IMR-90 (cell line): ENCODE measurements around the gene SLC35F1. TPM values are rescaled to one million over a fixed set of nuclear protein-coding genes. Genes with fewer than 3 reads are reported as not detected.

ENCODE experiments used
- ATAC-seq: fragments of 200-7000 bp; cut with Tn5 transposase; 2 replicates; pipeline ENCODE4 v1.9.1; 2020; ENCODE audit warnings: low read depth, mild to moderate bottlenecking, moderate library complexity
- BruUV-seq: library from RNA; stranded (reverse); fragments of 400-500 nt; replicated peaks from 2 replicates; lab custom pipeline; 2021; lab: Mats Ljungman, UMichigan
- CTCF ChIA-PET: fragments of 300-600 bp; formaldehyde crosslinking; extraction: SDS; loops from one replicate; lab custom pipeline; 2021; ENCODE audit warnings: antibody characterized with exemption; lab: Yijun Ruan, JAX
- POLR2A ChIA-PET: fragments of 300-600 bp; sonication (Branson Sonifier 250); formaldehyde crosslinking; loops from one replicate; lab custom pipeline; 2022; ENCODE audit warnings: antibody characterized with exemption; ENCODE audit not compliant: unreplicated experiment; lab: Charles Lee
- DNase-seq: peaks from one replicate; pipeline ENCODE4 v3.0.0; 2013
- H2AFZ ChIP-seq: replicated peaks from 2 replicates; pipeline ENCODE3; 2013; ENCODE audit warnings: low read length, mild to moderate bottlenecking; ENCODE audit not compliant: poor library complexity
- H2AK5ac ChIP-seq: 2 replicates; pipeline ENCODE4 v1.6.1; 2013; ENCODE audit warnings: low read depth, low read length, inconsistent platforms
- H2AK9ac ChIP-seq: replicated peaks from 2 replicates; pipeline ENCODE3; 2013; ENCODE audit warnings: mild to moderate bottlenecking, low read depth, low read length, moderate library complexity; ENCODE audit not compliant: poor library complexity
- H2BK120ac ChIP-seq: 2 replicates; pipeline ENCODE4 v1.6.1; 2013; ENCODE audit warnings: low read depth, low read length, inconsistent platforms
- H2BK15ac ChIP-seq: 3 replicates; pipeline ENCODE4 v1.6.1; 2013; ENCODE audit warnings: low read depth, low read length, inconsistent platforms
- H2BK20ac ChIP-seq: 2 replicates; pipeline ENCODE4 v1.6.1; 2013; ENCODE audit warnings: low read depth, mild to moderate bottlenecking, inconsistent platforms, low read length, moderate library complexity
- H2BK5ac ChIP-seq: 2 replicates; pipeline ENCODE4 v1.6.1; 2013; ENCODE audit warnings: mild to moderate bottlenecking, low read depth, low read length, inconsistent platforms; ENCODE audit not compliant: poor library complexity, severe bottlenecking
- H3K14ac ChIP-seq: replicated peaks from 2 replicates; pipeline ENCODE4 v1.6.1; 2013; ENCODE audit warnings: low read depth, low read length, inconsistent platforms
- H3K18ac ChIP-seq: 2 replicates; pipeline ENCODE4 v1.6.1; 2013; ENCODE audit warnings: low read depth, low read length, control low read depth
- H3K23ac ChIP-seq: 2 replicates; pipeline ENCODE4 v1.6.1; 2013; ENCODE audit warnings: low read depth, low read length, inconsistent platforms
- H3K27ac ChIP-seq: 2 replicates; pipeline ENCODE4 v1.5.1; 2013; ENCODE audit warnings: mild to moderate bottlenecking, control low read depth, low read length; ENCODE audit not compliant: insufficient read depth
- H3K27me3 ChIP-seq: 2 replicates; pipeline ENCODE4 v1.6.1; 2013; ENCODE audit warnings: low read length; ENCODE audit not compliant: control insufficient read depth, insufficient read depth
- H3K36me3 ChIP-seq: 2 replicates; pipeline ENCODE4 v1.6.1; 2013; ENCODE audit warnings: low read length, mixed read lengths; ENCODE audit not compliant: control insufficient read depth, insufficient read depth
- H3K4ac ChIP-seq: 2 replicates; pipeline ENCODE4 v1.6.1; 2013; ENCODE audit warnings: low read depth, low read length, inconsistent platforms
- H3K4me1 ChIP-seq: 2 replicates; pipeline ENCODE4 v1.6.1; 2013; ENCODE audit warnings: low read length, mixed read lengths; ENCODE audit not compliant: control insufficient read depth, insufficient read depth
- H3K4me2 ChIP-seq: 2 replicates; pipeline ENCODE4 v1.6.1; 2013; ENCODE audit warnings: low read depth, mild to moderate bottlenecking, control low read depth, low read length, moderate library complexity
- H3K4me3 ChIP-seq: 2 replicates; pipeline ENCODE4 v1.5.1; 2013; ENCODE audit warnings: low read depth, mild to moderate bottlenecking, control low read depth, low read length, moderate library complexity; ENCODE audit not compliant: insufficient read depth
- H3K56ac ChIP-seq: 2 replicates; pipeline ENCODE4 v1.6.1; 2013; ENCODE audit warnings: low read length, inconsistent platforms; ENCODE audit not compliant: insufficient read depth; ENCODE audit errors: extremely low read depth
- H3K79me1 ChIP-seq, 2 experiments: 2 replicates each; pipeline ENCODE4 v1.6.1; 2013; ENCODE audit warnings: low read length in 2 of 2, inconsistent platforms in 1 of 2, low read depth in 1 of 2
- H3K9ac ChIP-seq: 2 replicates; pipeline ENCODE4 v1.6.1; 2013; ENCODE audit warnings: low read depth, low read length, control low read depth
- H3K9me1 ChIP-seq: 2 replicates; pipeline ENCODE4 v1.6.1; 2013; ENCODE audit warnings: low read length, inconsistent platforms; ENCODE audit not compliant: insufficient read depth
- H3K9me3 ChIP-seq: 2 replicates; pipeline ENCODE4 v1.6.1; 2013; ENCODE audit warnings: low read length; ENCODE audit not compliant: control insufficient read depth, insufficient read depth
- H4K20me1 ChIP-seq: 2 replicates; pipeline ENCODE4 v1.6.1; 2013; ENCODE audit warnings: low read length, inconsistent platforms; ENCODE audit not compliant: insufficient read depth
- H4K5ac ChIP-seq: 2 replicates; pipeline ENCODE4 v1.6.1; 2013; ENCODE audit warnings: mild to moderate bottlenecking, low read depth, low read length, control low read depth
- H4K8ac ChIP-seq, 2 experiments: 2 replicates each; pipeline ENCODE4 v1.6.1; 2013; ENCODE audit warnings: low read depth in 2 of 2, low read length in 2 of 2, control low read depth in 1 of 2, inconsistent platforms in 1 of 2
- H4K91ac ChIP-seq: 2 replicates; pipeline ENCODE4 v1.6.1; 2013; ENCODE audit warnings: low read depth, low read length, inconsistent platforms; ENCODE audit not compliant: insufficient read depth
- BHLHE40 ChIP-seq: fragments of 150-350 bp; IDR thresholded peaks from 2 replicates; pipeline ENCODE4 v1.6.1; 2016; ENCODE audit warnings: mild to moderate bottlenecking, low read depth, low read length
- CEBPB ChIP-seq: IDR thresholded peaks from 2 replicates; pipeline ENCODE4 v1.6.1; 2012; ENCODE audit warnings: low read depth, low read length, improper control_type of control experiment
- CHD1 ChIP-seq: IDR thresholded peaks from 2 replicates; pipeline ENCODE4 v1.6.1; 2012; ENCODE audit warnings: low read depth, low read length, improper control_type of control experiment
- CTCF ChIP-seq: conservative IDR thresholded peaks from 2 replicates; pipeline ENCODE4 v1.5.1; 2012; ENCODE audit warnings: mild to moderate bottlenecking, low read depth, low read length, improper control_type of control experiment
- ELK1 ChIP-seq: fragments of 150-350 bp; IDR thresholded peaks from 2 replicates; pipeline ENCODE4 v1.6.1; 2016; ENCODE audit warnings: low read depth, mild to moderate bottlenecking, low read length, moderate library complexity, borderline replicate concordance
- FOS ChIP-seq: fragments of 150-350 bp; IDR thresholded peaks from 2 replicates; pipeline ENCODE4 v1.6.1; 2016; ENCODE audit warnings: low read depth, low read length
- MAFK ChIP-seq: IDR thresholded peaks from 2 replicates; pipeline ENCODE4 v1.6.1; 2012; ENCODE audit warnings: low read depth, low read length, improper control_type of control experiment
- MAZ ChIP-seq: IDR thresholded peaks from 2 replicates; pipeline ENCODE4 v1.6.1; 2012; ENCODE audit warnings: low read depth, mild to moderate bottlenecking, low read length, improper control_type of control experiment, moderate library complexity, borderline replicate concordance
- MXI1 ChIP-seq: IDR thresholded peaks from 2 replicates; pipeline ENCODE4 v1.6.1; 2012; ENCODE audit warnings: low read depth, mild to moderate bottlenecking, low read length, moderate library complexity, borderline replicate concordance
- NFE2L2 ChIP-seq: fragments of 150-350 bp; IDR thresholded peaks from 2 replicates; pipeline ENCODE4 v1.6.1; 2016; ENCODE audit warnings: low read depth, mild to moderate bottlenecking, low read length
- POLR2A ChIP-seq: IDR thresholded peaks from 2 replicates; pipeline ENCODE4 v1.6.1; 2012; ENCODE audit warnings: mild to moderate bottlenecking, low read depth, low read length
- RAD21 ChIP-seq: IDR thresholded peaks from 2 replicates; pipeline ENCODE4 v1.6.1; 2012; ENCODE audit warnings: low read length, improper control_type of control experiment
- RCOR1 ChIP-seq: IDR thresholded peaks from 2 replicates; pipeline ENCODE4 v1.6.1; 2012; ENCODE audit warnings: mild to moderate bottlenecking, low read length, improper control_type of control experiment; ENCODE audit not compliant: insufficient replicate concordance
- RFX5 ChIP-seq: IDR thresholded peaks from 2 replicates; pipeline ENCODE4 v1.8.0; 2012; ENCODE audit warnings: low read depth, mild to moderate bottlenecking, low read length, moderate library complexity
- SMC3 ChIP-seq: fragments of 150-350 bp; IDR thresholded peaks from 2 replicates; pipeline ENCODE4 v1.6.1; 2016; ENCODE audit warnings: low read depth, mild to moderate bottlenecking, antibody characterized with exemption, low read length, moderate library complexity
- WGBS, 2 experiments: methylation state at CpG; one replicate each; pipeline versions ENCODE4 v1.1.5 to v1.1.7; 2013; ENCODE audit warnings: missing lambda C conversion rate in 2 of 2; ENCODE audit not compliant: insufficient read length in 1 of 2; ENCODE audit errors: extremely low coverage in 2 of 2; 5-methylcytosine and 5-hydroxymethylcytosine counted together
- dilution Hi-C: fragments of 300-500 bp; cut with HindIII; formaldehyde crosslinking; loops from one replicate; pipeline ENCODE4 v1.14.3; 2018; ENCODE audit warnings: low sequenced_read_pairs; ENCODE audit not compliant: unreplicated experiment
- in situ Hi-C: fragments of 300-500 bp; cut with MboI; formaldehyde crosslinking; loops from 3 replicates; pipeline ENCODE4 v1.14.3; 2019; ENCODE audit warnings: low sequenced_read_pairs, inconsistent platforms, mixed read lengths
- intact Hi-C: fragments of 100-400 bp; cut with micrococcal nuclease; formaldehyde crosslinking; loops from 2 replicates; pipeline ENCODE4 v1.10.0; 2022
- polyA plus RNA-seq, 3 experiments: library from polyadenylated mRNA; depleted of rRNA; stranded (reverse); fragments of >200 nt; gene quantifications; 2 replicates each; pipeline ENCODE4 v1.2.3, GENCODE V29; 2012; ENCODE audit warnings: low replicate concordance in 1 of 3
- total RNA-seq: library from RNA; depleted of rRNA; stranded (reverse); fragments of >200 nt; gene quantifications from 2 replicates; pipeline ENCODE4 v1.2.3, GENCODE V29; 2012
- TF ChIP-seq, protein P1 (sequence below): fragments of 150-350 bp; IDR thresholded peaks from 2 replicates; pipeline ENCODE4 v1.6.1; 2017; ENCODE audit warnings: mild to moderate bottlenecking, antibody characterized with exemption, low read length, low read depth

SLC35F1 gene
- total and polyA plus RNA-seq, 2 of the 4 experiments (the other 2 are of a cell fraction), result not detected

- Histone ChIP-seq H2BK15ac (no peak overlapping the region), H2BK120ac (no peak overlapping the region), H3K9me1 (no peaks in the 10 kb centered on the region), H3K36me3 (no peaks in the 10 kb centered on the region), H3K14ac (no peak overlapping the region), H4K20me1 (no peaks in the 10 kb centered on the region), H3K18ac (no peak overlapping the region), H2BK20ac (no peak overlapping the region), H4K5ac (no peak overlapping the region), H3K4me3 (no peak overlapping the region), H2BK5ac (no peak overlapping the region), H4K8ac (no peak overlapping the region), H2AFZ (no peak overlapping the region), H3K4me1 (no peaks in the 10 kb centered on the region), H4K91ac (no peak overlapping the region), H3K27me3 (no peaks in the 10 kb centered on the region), H3K27ac (no peak overlapping the region), H3K9ac (no peak overlapping the region), H3K79me1 (no peaks in the 10 kb centered on the region), H3K4ac (no peak overlapping the region), H2AK9ac (no peak overlapping the region), H3K9me3 (no peaks in the 10 kb centered on the region), H3K23ac (no peak overlapping the region), H3K56ac (no peak overlapping the region), H2AK5ac (no peak overlapping the region), H3K4me2 (no peak overlapping the region)
- no peak for DNase-seq
- intact Hi-C loops, result no loop called here
- no TSS peak for BruUV-seq
- TF ChIP-seq RAD21 (no peak), RFX5 (no peak), CEBPB (no peak), POLR2A (no peak), CTCF (no peak), BHLHE40 (no peak), MXI1 (no peak), MAFK (no peak), CHD1 (no peak), FOS (no peak), RCOR1 (no peak), MAZ (no peak), NFE2L2 (no peak), SMC3 (no peak), ELK1 (no peak)
- TF ChIP-seq, protein P1, sequence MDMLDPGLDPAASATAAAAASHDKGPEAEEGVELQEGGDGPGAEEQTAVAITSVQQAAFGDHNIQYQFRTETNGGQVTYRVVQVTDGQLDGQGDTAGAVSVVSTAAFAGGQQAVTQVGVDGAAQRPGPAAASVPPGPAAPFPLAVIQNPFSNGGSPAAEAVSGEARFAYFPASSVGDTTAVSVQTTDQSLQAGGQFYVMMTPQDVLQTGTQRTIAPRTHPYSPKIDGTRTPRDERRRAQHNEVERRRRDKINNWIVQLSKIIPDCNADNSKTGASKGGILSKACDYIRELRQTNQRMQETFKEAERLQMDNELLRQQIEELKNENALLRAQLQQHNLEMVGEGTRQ, result no peak
- no peak for ATAC-seq
- in situ Hi-C loops, result no loop called here
- dilution Hi-C loops, result no loop called here
- ChIA-PET CTCF (no interaction called here), POLR2A (no interaction called here)
- no CpG with 5 or more reads among the region's 3 CpGs for WGBS, 2 experiments
Observed at GRCh38 chr6:118097576-118097975, 190.5 kb downstream of the SLC35F1 start.
